ENCODE results near the gene CLECL1.

DNA sequence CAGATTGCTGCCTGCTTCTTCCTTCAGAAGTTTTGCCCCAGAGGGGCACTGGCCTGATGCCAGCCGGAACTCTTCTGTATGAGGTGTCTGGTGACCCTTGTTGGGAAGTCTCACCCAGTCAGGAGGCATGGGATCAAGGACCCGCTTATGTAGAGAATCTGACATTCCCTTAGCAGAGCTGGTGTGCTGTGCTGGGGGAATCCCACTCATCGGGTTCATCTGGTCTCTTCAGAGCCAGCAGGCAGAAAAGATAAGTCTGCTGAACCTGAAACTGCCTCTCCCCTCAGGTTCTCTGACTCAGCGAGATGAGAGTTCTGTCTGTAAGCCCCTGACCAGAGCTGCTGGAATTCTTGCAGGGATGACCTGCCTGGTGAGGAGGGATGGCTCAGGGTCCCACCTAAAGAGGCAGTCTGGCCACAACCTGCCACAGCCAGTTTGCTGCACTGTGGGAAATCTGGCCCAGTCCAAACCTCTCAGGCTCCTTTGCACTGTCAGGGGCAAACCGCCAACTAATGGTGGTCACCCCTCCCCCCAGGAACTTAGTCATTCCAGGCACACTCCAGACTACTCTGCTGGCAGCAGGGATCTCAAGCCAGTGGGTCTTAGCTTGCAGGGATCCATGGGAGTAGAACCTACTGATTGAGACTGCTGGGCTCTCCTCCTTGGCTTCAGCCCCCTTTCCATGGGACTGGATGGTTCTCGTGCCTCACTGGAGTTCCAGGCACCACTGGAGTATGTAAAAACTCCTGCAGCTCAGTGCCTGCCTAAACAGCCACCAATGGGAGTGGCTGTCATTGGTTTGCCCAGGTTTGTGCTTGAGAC lies 59.3 kb downstream of the CLECL1 start:
- TF ChIP-seq SPI1 (IDR thresholded peaks at IDR 0.05; ENCODE audit: low read depth, low read length) (no peak), POLR2AphosphoS5 (IDR thresholded peaks at IDR 0.05; ENCODE audit: low read depth, low read length) (no peak)
